Parathyroid adenoma (tissue), 2 donors: Measurements from ENCODE around the gene SRC.

Source experiments
- H2AFZ ChIP-seq: fragments of 300-600 bp; sonication (generic); one replicate; pipeline ENCODE4 v1.7.0; 2017; ENCODE audit warnings: antibody characterized with exemption, mild to moderate bottlenecking
- H3K27ac ChIP-seq: fragments of 300-600 bp; sonication (generic); one replicate; pipeline ENCODE4 v1.7.0; 2017
- H3K27me3 ChIP-seq: fragments of 300-600 bp; sonication (generic); one replicate; pipeline ENCODE4 v1.7.0; 2017; ENCODE audit warnings: low read length; ENCODE audit not compliant: control insufficient read depth, insufficient read depth
- H3K36me3 ChIP-seq: fragments of 300-600 bp; sonication (generic); one replicate; pipeline ENCODE4 v1.7.0; 2017; ENCODE audit warnings: low read length; ENCODE audit not compliant: control insufficient read depth, insufficient read depth
- H3K4me1 ChIP-seq: fragments of 300-600 bp; sonication (generic); one replicate; pipeline ENCODE4 v1.7.0; 2017; ENCODE audit warnings: control low read depth
- H3K4me2 ChIP-seq: fragments of 300-600 bp; sonication (generic); one replicate; pipeline ENCODE4 v1.7.0; 2017; ENCODE audit warnings: low read length
- H3K4me3 ChIP-seq: fragments of 300-600 bp; sonication (generic); one replicate; pipeline ENCODE4 v1.7.0; 2017; ENCODE audit warnings: low read depth, low read length
- H3K79me2 ChIP-seq: fragments of 300-600 bp; sonication (generic); one replicate; pipeline ENCODE4 v1.7.0; 2017; ENCODE audit warnings: control low read depth
- H3K9ac ChIP-seq: fragments of 300-600 bp; sonication (generic); one replicate; pipeline ENCODE4 v1.7.0; 2017; ENCODE audit warnings: mild to moderate bottlenecking
- H3K9me3 ChIP-seq: fragments of 300-600 bp; sonication (generic); one replicate; pipeline ENCODE4 v1.7.0; 2017; ENCODE audit warnings: low read length; ENCODE audit not compliant: control insufficient read depth
- CTCF ChIP-seq: fragments of 300-600 bp; sonication (generic); IDR thresholded peaks from one replicate; pipeline ENCODE4 v1.7.0; 2017; ENCODE audit warnings: antibody characterized with exemption, mild to moderate bottlenecking
- donor health status: primary hyperparathyroidism.

Gene SRC

GRCh38 chr20:37421988-37422387 lies 76.0 kb downstream of the SRC start:
- TF ChIP-seq CTCF, result no peak

GRCh38 chr20:37422791-37423286 lies 76.9 kb downstream of the SRC start:
- no peak overlapping the region for H3K4me3 ChIP-seq
- no peak for TF ChIP-seq CTCF
- H3K36me3 ChIP-seq, result no peaks in the 10 kb centered on the region
- H3K27me3 ChIP-seq, result peaks cover 7% of the 10 kb centered on the region
- H2AFZ ChIP-seq, result no peak overlapping the region
- no peak overlapping the region for H3K27ac ChIP-seq
- no peaks in the 10 kb centered on the region for H3K9me3 ChIP-seq
- no peak overlapping the region for H3K4me2 ChIP-seq
- H3K79me2 ChIP-seq, result no peaks in the 10 kb centered on the region
- H3K9ac ChIP-seq, result no peak overlapping the region
- no peaks in the 10 kb centered on the region for H3K4me1 ChIP-seq

More at GRCh38 chr20:37421988-37422387, 76.0 kb downstream of the SRC start:
- Histone ChIP-seq H3K4me1 (no peaks in the 10 kb centered on the region), H2AFZ (no peak overlapping the region), H3K27me3 (peaks cover 7% of the 10 kb centered on the region), H3K4me3 (no peak overlapping the region), H3K4me2 (no peak overlapping the region), H3K27ac (no peak overlapping the region), H3K36me3 (no peaks in the 10 kb centered on the region), H3K9ac (no peak overlapping the region), H3K79me2 (no peaks in the 10 kb centered on the region), H3K9me3 (no peaks in the 10 kb centered on the region)

- Histone ChIP-seq H3K9ac (no peak overlapping the region), H2AFZ (no peak overlapping the region), H3K4me2 (no peak overlapping the region), H3K4me1 (no peaks in the 10 kb centered on the region), H3K27me3 (peaks cover 7% of the 10 kb centered on the region), H3K4me3 (no peak overlapping the region), H3K79me2 (no peaks in the 10 kb centered on the region), H3K27ac (no peak overlapping the region), H3K36me3 (no peaks in the 10 kb centered on the region), H3K9me3 (no peaks in the 10 kb centered on the region)
- no peak for TF ChIP-seq CTCF
These were observed 77.6 kb downstream of the SRC start for GRCh38 chr20:37423545-37423944.

GRCh38 chr20:37424062-37424851 lies 78.3 kb downstream of the SRC start:
- Histone ChIP-seq H3K9ac (no peak overlapping the region), H3K4me3 (no peak overlapping the region), H3K36me3 (no peaks in the 10 kb centered on the region), H3K79me2 (no peaks in the 10 kb centered on the region), H3K27ac (no peak overlapping the region), H3K9me3 (no peaks in the 10 kb centered on the region), H2AFZ (no peak overlapping the region), H3K4me2 (no peak overlapping the region), H3K4me1 (no peaks in the 10 kb centered on the region), H3K27me3 (no peaks in the 10 kb centered on the region)
- no peak for TF ChIP-seq CTCF

- no peak for TF ChIP-seq CTCF
- no peaks in the 10 kb centered on the region for H3K27me3 ChIP-seq
- no peaks in the 10 kb centered on the region for H3K36me3 ChIP-seq
- no peak overlapping the region for H3K27ac ChIP-seq
- no peaks in the 10 kb centered on the region for H3K9me3 ChIP-seq
- no peak overlapping the region for H3K4me3 ChIP-seq
- no peak overlapping the region for H3K9ac ChIP-seq
- no peak overlapping the region for H3K4me2 ChIP-seq
- no peak overlapping the region for H2AFZ ChIP-seq
- no peaks in the 10 kb centered on the region for H3K79me2 ChIP-seq
- no peaks in the 10 kb centered on the region for H3K4me1 ChIP-seq
These were observed 79.2 kb downstream of the SRC start for GRCh38 chr20:37425103-37425625.
